ENCODE measurements around the gene HOXD10.

HOXD10 gene

GRCh38 chr2:176082824-176083751 lies 33.5 kb upstream of the HOXD10 start:
- no peak for FAIRE-seq

- FAIRE-seq = no peak
Observed at GRCh38 chr2:176083796-176084261, 32.7 kb upstream of the HOXD10 start, which contains the start of gene EVX2. Gene EVX2 (minus strand): TSS chr2:176083962. CDS start chr2:176083776, 186 bp downstream.

- no peak for FAIRE-seq
Observed at GRCh38 chr2:176084611-176085119, 31.9 kb upstream of the HOXD10 start.

- no peak for FAIRE-seq
Observed at GRCh38 chr2:176085120-176085788, 31.3 kb upstream of the HOXD10 start.

- no peak for FAIRE-seq
Observed at GRCh38 chr2:176085861-176086771, 30.5 kb upstream of the HOXD10 start.

- no peak for FAIRE-seq
Observed at GRCh38 chr2:176087330-176088047, 29.1 kb upstream of the HOXD10 start.

- no peak for FAIRE-seq
Observed at GRCh38 chr2:176088048-176088936, 28.3 kb upstream of the HOXD10 start.

GRCh38 chr2:176088937-176089842 lies 27.4 kb upstream of the HOXD10 start:
- no peak for FAIRE-seq

- no peak for FAIRE-seq
Observed at GRCh38 chr2:176089843-176090395, 26.7 kb upstream of the HOXD10 start.

GRCh38 chr2:176090862-176091261 lies 25.7 kb upstream of the HOXD10 start:
- no peak for FAIRE-seq

GRCh38 chr2:176091329-176092258 lies 25.0 kb upstream of the HOXD10 start:
- no peak for FAIRE-seq

GRCh38 chr2:176092270-176093144 lies 24.1 kb upstream of the HOXD10 start, which contains the start of gene HOXD13:
Gene HOXD13 (plus strand): TSS chr2:176092721. CDS start chr2:176092891, 170 bp downstream.
- no peak for FAIRE-seq

GRCh38 chr2:176093145-176093897 lies 23.3 kb upstream of the HOXD10 start:
- no peak for FAIRE-seq

- FAIRE-seq = no peak
Observed at GRCh38 chr2:176093898-176094249, 22.7 kb upstream of the HOXD10 start.

- no peak for FAIRE-seq
Observed at GRCh38 chr2:176094349-176094748, 22.2 kb upstream of the HOXD10 start.

- FAIRE-seq = no peak
Observed at GRCh38 chr2:176095421-176095820, 21.2 kb upstream of the HOXD10 start.

Measured in A204.1 (cell line).